Natural killer cell (primary cell): Measurements from ENCODE around the gene KIAA1671. TPM values are rescaled to one million over a fixed set of nuclear protein-coding genes. Genes with fewer than 3 reads are reported as not detected.

ENCODE experiments used
- ATAC-seq, 3 donors: fragments of 150-1000 bp in 2 of 3; fragments of 200-7000 bp in 1 of 3; cut with Tn5 transposase; 1 replicate in 1 of 3; 2 replicates in 2 of 3; pipeline ENCODE4 v1.10.0; 2021; ENCODE audit warnings: mild to moderate bottlenecking in 2 of 3, moderate library complexity in 2 of 3
- DNase-seq, 2 donors: peaks; one replicate each; pipeline versions ENCODE4 v3.0.0 to v3.0.0-alpha.2; 2013 to 2021; ENCODE audit warnings: mixed read lengths in 1 of 2
- H3K27ac ChIP-seq: one replicate; pipeline ENCODE4 v1.5.1; 2013; ENCODE audit warnings: mild to moderate bottlenecking, low read length
- H3K27me3 ChIP-seq: one replicate; pipeline ENCODE4 v1.6.1; 2013; ENCODE audit warnings: low read length; ENCODE audit not compliant: control insufficient read depth, insufficient read depth
- H3K36me3 ChIP-seq: one replicate; pipeline ENCODE4 v1.6.1; 2013; ENCODE audit warnings: low read length; ENCODE audit not compliant: control insufficient read depth, insufficient read depth
- H3K4me1 ChIP-seq: one replicate; pipeline ENCODE4 v1.6.1; 2013; ENCODE audit warnings: low read length; ENCODE audit not compliant: control insufficient read depth, insufficient read depth
- H3K4me3 ChIP-seq: one replicate; pipeline ENCODE4 v1.5.1; 2013; ENCODE audit warnings: low read length
- H3K9me3 ChIP-seq: one replicate; pipeline ENCODE4 v1.6.1; 2013; ENCODE audit warnings: low read length; ENCODE audit not compliant: control insufficient read depth, insufficient read depth
- H3K27ac Mint-ChIP-seq, 2 donors: one replicate each; pipeline ENCODE4 v1.8.0; 2022; ENCODE audit warnings: mild to moderate bottlenecking in 2 of 2, mixed read lengths in 2 of 2, moderate library complexity in 1 of 2
- H3K27me3 Mint-ChIP-seq, 2 donors: one replicate each; pipeline ENCODE4 v1.8.0; 2022; ENCODE audit warnings: low read depth in 2 of 2, mixed read lengths in 2 of 2
- H3K36me3 Mint-ChIP-seq: one replicate; pipeline ENCODE4 v1.8.0; 2022; ENCODE audit warnings: mixed read lengths
- H3K4me1 Mint-ChIP-seq, 2 donors: one replicate each; pipeline ENCODE4 v1.8.0; 2022; ENCODE audit warnings: mixed read lengths in 2 of 2
- H3K4me3 Mint-ChIP-seq: one replicate; pipeline ENCODE4 v1.8.0; 2022; ENCODE audit warnings: mild to moderate bottlenecking, moderate library complexity, mixed read lengths
- H3K9me3 Mint-ChIP-seq, 2 donors: one replicate each; pipeline ENCODE4 v1.8.0; 2022; ENCODE audit warnings: mixed read lengths in 2 of 2
- WGBS: methylation state at CpG from one replicate; pipeline ENCODE4 v1.1.7; 2013; ENCODE audit warnings: missing lambda C conversion rate; ENCODE audit not compliant: insufficient coverage; 5-methylcytosine and 5-hydroxymethylcytosine counted together
- intact Hi-C: fragments of 100-400 bp; cut with micrococcal nuclease; formaldehyde crosslinking; loops from one replicate; pipeline ENCODE4 v1.14.2; 2022
- total RNA-seq, 4 donors: library from RNA; stranded (reverse); fragments of 120-200 nt in 1 of 4; gene quantifications; one replicate each; pipeline versions ENCODE4 v1.2.3 to v1.2.4, GENCODE V29; 2013 to 2022
- TF ChIP-seq, protein P1 (sequence below): fragments of 200-600 bp; IDR thresholded peaks from one replicate; pipeline ENCODE4 v1.8.0; 2022; ENCODE audit warnings: antibody characterized with exemption

KIAA1671 gene
- total RNA-seq, 3 donors from 2014 or later (not counting 1 experiment from before 2014, with no cell fraction given), result 3.6 to 24.0 (median 7.3) TPM

DNA sequence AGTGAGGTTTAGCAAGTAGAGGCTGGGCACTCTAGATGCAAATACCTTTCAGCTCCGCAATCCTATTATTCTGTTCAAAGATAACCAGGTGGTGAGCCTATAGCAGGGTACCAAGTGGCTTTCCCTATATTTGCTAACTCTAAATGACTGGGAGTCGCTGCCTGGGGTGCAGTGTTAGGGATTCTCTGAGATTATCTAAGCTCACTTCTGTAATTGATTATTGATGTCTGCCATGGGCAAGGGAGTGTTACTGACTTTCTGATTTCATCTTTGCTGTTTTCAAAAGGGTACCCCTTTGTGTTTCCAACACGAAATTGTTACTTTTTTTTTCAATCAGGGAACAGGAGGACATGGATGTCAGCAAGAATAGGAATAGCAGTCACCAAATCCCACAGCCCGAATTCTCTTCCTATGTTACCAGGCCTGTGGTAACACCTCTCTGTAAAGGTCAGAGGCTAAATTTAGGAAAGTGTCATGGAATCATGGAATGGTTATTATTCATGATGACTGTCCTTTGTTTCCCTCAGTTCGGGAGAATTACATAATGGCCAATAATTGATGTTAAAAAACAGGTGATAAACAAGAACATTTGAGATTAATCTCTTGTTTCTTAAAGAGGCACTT is 184.5 kb downstream of the KIAA1671 start:
- intact Hi-C loops, result no loop called here
- Mint-ChIP-seq H3K36me3 (no peaks in the 10 kb centered on the region), H3K4me3 (no peak overlapping the region), H3K9me3 (no peaks in the 10 kb centered on the region), H3K27ac (no peak overlapping the region), H3K4me1 (no peaks in the 10 kb centered on the region), H3K27me3 (no peaks in the 10 kb centered on the region)
- ATAC-seq, result no peak
- no peaks in the 10 kb centered on the region for H3K27me3 ChIP-seq
- no peak overlapping the region for H3K4me3 ChIP-seq
- no peak overlapping the region for H3K27ac ChIP-seq
- no peaks in the 10 kb centered on the region for H3K36me3 ChIP-seq
- no peaks in the 10 kb centered on the region for H3K9me3 ChIP-seq
- TF ChIP-seq, protein P1, sequence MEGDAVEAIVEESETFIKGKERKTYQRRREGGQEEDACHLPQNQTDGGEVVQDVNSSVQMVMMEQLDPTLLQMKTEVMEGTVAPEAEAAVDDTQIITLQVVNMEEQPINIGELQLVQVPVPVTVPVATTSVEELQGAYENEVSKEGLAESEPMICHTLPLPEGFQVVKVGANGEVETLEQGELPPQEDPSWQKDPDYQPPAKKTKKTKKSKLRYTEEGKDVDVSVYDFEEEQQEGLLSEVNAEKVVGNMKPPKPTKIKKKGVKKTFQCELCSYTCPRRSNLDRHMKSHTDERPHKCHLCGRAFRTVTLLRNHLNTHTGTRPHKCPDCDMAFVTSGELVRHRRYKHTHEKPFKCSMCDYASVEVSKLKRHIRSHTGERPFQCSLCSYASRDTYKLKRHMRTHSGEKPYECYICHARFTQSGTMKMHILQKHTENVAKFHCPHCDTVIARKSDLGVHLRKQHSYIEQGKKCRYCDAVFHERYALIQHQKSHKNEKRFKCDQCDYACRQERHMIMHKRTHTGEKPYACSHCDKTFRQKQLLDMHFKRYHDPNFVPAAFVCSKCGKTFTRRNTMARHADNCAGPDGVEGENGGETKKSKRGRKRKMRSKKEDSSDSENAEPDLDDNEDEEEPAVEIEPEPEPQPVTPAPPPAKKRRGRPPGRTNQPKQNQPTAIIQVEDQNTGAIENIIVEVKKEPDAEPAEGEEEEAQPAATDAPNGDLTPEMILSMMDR, result no peak
- DNase-seq, result no peak
- no peaks in the 10 kb centered on the region for H3K4me1 ChIP-seq
- WGBS, result 92% methylated on average over 5 of the region's 5 CpGs

DNA sequence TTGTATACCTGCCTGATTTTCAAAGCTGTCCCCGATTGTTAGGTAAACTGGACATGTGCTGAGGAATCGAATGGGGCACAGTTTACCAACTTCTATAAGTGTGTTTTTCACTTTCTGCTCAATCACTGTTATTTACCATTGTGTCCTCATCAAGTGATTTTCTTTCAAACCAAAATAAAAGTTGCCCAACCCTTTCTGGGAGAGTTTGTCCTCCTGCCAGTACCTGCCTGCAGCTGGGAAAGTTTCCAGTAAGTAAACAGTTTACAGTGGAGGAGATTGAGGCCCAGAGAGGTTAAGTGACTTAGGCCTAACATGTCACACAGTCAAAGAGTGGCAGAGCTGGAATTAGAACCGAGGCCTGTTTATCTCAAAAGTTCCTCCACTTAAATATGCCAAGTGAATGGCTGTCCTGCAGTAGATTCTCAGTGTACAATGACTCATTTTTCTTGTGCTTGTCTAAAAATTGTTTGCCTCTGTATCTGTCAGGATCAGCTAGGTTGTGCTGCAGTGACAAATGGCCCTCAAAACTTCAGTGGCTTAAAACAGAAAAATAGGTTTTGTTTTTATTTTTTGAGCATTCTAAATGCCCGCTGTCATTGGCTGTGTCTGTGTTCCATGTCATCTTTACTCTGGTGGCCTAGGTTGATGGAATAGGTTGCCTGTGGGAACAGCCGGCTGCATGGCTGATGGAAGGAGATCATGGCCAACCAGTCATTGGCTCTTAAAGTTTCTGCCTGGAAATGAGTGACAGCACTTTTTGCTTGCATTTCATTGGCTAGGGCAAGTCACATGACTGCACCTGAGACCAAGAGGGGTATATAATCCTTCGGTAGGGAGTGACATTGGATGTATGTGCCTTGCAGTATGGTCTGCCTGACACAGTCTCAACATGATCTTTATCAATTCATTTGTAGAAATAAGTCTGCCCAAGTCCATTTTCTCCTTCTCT is 185.3 kb downstream of the KIAA1671 start:
- 94% methylated on average over 6 of the region's 6 CpGs for WGBS
- no peak overlapping the region for H3K27ac Mint-ChIP-seq
- H3K4me3 Mint-ChIP-seq, result no peak overlapping the region
- H3K4me1 Mint-ChIP-seq, result no peaks in the 10 kb centered on the region
- Histone ChIP-seq H3K27ac (no peak overlapping the region), H3K4me1 (no peaks in the 10 kb centered on the region), H3K9me3 (no peaks in the 10 kb centered on the region), H3K4me3 (no peak overlapping the region), H3K36me3 (no peaks in the 10 kb centered on the region), H3K27me3 (no peaks in the 10 kb centered on the region)
- intact Hi-C loops, result no loop called here
- no peak for ATAC-seq
- TF ChIP-seq, protein P1, result no peak
- H3K9me3 Mint-ChIP-seq, result no peaks in the 10 kb centered on the region
- H3K27me3 Mint-ChIP-seq, result no peaks in the 10 kb centered on the region
- DNase-seq, result peak in 1 of 2 donors; percentile 15
- no peaks in the 10 kb centered on the region for H3K36me3 Mint-ChIP-seq

DNA sequence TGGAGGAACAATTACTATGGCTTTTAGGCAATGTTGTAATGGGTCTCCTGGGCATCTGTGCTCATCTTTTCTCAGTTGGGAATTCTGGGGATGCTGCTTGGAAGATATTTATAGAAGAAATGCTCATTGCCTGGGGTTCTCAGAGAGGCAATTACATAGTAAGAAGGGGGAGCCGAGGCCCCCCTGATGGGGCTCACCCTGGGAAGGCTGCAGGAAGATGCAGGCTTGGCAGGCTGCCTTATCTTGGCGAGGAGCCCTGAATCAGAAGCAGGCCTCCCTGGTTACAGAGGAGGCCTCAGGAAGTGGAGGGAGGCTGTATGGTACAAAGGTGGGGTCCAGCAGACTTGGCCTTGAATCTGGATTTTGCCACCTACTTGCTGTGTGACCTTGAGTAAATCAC is 186.5 kb downstream of the KIAA1671 start:
- Histone ChIP-seq H3K9me3 (no peaks in the 10 kb centered on the region), H3K27ac (no peak overlapping the region), H3K4me3 (no peak overlapping the region), H3K36me3 (no peaks in the 10 kb centered on the region), H3K4me1 (no peaks in the 10 kb centered on the region), H3K27me3 (no peaks in the 10 kb centered on the region)
- Mint-ChIP-seq H3K27me3 (no peaks in the 10 kb centered on the region), H3K27ac (no peak overlapping the region), H3K36me3 (no peaks in the 10 kb centered on the region), H3K4me1 (no peaks in the 10 kb centered on the region), H3K4me3 (no peak overlapping the region), H3K9me3 (no peaks in the 10 kb centered on the region)
- WGBS, result 60% methylated on average over 2 of the region's 2 CpGs
- ATAC-seq (no peak), DNase-seq (no peak)
- intact Hi-C loops, result no loop called here
- TF ChIP-seq, protein P1, result no peak
